Measurements from ENCODE around the gene DLG5.

The DLG5 gene

GRCh38 chr10:77911535-77912123, 14.9 kb downstream of the DLG5 start:
- no peak for DNase-seq

- DNase-seq = no peak
These were observed 15.9 kb downstream of the DLG5 start for GRCh38 chr10:77910524-77911145.

DNA sequence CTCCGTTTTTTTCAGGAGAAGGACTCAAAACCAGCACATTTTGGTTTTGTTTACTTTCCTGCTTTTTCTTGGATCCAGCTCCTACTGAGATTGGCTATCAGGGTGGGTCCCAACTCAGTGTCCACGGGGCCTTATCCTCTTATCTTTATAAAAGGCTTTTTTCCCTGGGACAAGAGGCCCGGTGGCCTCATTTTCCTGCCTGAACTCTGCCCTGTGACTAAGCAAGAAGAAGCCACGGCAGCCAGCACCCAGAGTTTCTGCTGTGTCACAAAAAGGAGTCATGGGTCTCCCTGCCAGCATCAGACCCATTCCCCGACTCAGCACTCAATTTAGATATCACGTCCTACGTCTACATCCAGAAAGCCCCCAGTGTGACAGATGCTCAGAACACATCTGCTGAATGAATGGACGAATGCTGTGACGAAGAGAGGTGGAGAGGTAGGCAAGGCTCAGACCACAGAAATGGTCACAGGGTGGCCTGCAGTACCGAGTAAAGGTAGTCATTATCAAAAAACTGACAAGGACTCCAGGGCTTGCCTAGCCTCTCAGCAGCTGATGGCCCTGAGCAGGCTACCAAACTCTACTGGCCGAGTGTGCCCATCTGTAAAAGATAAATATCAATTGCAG, 16.7 kb downstream of the DLG5 start:
- DNase-seq = no peak

- no peak for DNase-seq
These were observed 17.4 kb downstream of the DLG5 start for GRCh38 chr10:77909021-77909748.

GRCh38 chr10:77907900-77908717, 18.4 kb downstream of the DLG5 start:
- no peak for DNase-seq

DNA sequence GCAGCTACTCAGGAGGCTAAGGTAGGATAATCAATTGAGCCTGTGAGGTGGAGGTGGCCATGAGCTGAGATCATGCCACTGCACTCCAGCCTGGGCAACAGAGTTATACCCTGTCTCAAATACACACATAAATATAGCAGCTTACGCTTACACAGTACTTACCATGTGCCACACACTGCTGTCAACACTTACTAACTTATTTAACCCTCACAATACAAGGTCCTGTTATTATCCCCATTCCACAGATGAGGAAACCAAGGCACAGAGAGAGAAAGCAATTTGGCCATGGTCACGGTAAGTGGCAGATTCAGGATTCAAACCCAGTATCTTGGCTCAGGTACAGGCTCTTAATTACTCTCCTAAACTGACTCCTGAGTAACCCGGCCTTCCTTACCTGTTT, 19.1 kb downstream of the DLG5 start:
- no peak for DNase-seq

DNA sequence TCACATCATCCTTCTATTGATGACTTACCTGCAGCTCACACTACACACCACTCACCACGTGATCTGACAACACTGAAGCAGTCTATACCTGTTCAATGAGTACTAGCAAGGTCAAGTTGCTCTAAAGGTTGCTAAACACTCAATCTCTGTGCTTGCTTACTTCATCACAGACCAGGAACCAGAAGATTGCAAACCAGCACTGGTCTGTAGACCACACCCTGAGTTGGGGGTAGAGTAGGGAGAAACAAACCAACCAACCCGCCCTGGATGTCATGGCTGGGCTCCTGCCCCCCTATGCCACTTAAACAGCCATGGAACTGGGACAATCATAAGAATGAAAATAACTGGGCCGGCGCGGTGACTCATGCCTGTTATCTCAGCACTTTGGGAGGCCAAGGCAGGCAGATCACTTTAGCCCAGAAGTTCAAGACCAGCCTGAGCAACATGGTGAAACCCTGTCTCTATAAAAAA, 19.6 kb downstream of the DLG5 start:
- no peak for DNase-seq

- no peak for DNase-seq
These were observed 20.8 kb downstream of the DLG5 start for GRCh38 chr10:77905781-77906180.

DNA sequence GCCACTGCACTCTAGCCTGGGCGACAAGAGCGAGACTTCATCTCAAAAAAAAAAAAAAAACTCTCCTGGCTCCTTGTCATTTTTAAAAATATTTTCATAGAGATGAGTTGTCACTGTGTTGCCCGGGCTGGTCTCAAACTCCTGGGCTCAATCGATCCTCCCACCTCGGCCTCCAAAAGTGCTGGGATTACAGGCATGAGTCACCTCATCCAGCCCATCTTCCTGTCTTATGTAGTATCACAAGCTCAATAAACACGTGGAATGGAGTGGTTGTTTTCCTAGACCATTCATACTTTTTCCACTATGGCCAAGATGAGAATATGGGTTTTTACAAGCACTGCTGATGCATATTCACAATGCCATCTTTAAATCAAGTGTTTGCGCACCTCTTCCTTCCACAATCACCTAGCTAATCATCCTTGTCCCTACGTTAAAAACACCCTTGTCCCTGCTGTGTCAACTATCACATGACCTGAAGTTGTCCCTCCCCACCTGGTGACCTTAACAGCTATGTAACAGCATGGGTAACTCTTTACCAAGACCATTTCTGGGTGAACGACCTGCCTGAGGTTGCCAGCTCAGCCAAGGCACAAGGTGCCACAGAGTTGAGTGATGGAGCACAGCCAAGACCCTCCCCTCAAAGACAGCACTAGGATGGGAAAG, 21.3 kb downstream of the DLG5 start:
- no peak for DNase-seq

DNA sequence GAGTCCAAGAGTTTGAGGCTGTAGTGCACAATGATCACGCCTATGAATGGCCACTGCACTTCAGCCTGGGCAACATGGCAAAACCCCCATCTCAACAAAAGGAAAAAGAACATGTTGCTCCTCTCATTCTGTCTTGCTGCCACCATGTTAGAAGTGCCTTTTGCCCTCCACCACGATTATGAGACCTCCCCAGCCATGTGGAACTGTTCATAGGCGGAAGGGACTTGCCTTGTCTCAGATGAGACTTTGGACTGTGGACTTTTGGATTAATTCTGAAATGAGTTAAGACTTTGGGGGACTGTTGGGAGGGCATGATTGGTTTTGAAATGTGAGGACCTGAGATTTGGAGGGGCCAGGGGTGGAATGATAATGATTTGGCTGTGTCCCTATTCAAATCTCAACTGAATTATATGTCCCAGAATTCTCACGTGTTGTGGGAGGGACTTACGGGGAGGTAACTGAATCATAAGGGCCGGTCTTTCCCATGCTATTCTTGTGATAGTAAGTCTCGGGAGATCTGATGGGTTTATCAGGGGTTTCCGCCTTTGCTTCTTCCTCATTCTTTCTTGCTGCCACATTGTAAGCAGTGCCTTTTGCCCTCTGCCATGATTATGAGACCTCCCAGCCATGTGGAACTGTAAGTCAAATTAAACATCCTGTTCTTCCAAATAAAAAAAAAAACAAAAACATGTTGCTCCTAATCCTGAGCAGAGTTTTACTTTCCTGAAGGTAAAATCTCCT, 22.3 kb downstream of the DLG5 start:
- no peak for DNase-seq

- DNase-seq = no peak
These were observed 24.4 kb downstream of the DLG5 start for GRCh38 chr10:77902159-77902558.

DNA sequence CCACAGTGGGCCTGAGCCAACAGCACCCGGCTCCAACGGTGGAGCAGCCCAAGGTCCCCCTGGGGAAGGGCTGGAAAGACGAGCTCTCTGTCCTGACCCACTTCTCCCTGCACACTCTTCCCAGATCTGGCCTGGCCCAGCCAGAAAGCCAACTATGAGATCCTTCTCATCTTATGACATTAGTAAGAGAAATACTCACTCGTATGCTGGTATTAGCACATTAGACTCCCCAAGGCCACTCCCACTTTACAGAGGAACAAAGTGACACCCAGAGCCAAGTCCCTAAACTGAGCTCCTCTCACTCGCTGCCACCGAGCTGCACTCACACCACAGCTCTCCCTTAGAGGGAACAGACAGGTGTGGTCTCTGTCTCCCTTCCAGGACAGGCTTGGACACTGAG, 24.8 kb downstream of the DLG5 start:
- DNase-seq = no peak

DNA sequence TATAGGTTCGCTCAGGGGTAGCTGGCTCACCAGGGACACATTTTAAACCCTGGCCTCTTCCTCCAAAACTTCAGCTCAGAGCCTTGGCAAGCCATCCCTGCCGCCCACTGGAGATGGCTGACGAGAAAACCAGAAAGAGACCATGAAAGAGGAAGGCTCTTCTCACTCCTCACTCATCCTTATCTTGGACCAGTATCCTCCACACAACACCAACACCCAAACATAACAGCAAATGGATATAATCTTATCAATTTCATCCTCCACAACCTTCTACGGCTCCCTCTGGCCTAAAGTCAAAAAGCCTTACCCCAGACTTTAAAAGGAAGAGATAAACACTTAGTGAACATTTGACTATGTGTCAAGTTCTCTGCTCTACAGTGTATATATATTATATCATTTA, 26.9 kb downstream of the DLG5 start:
- no peak for DNase-seq

- no peak for DNase-seq
These were observed 27.5 kb downstream of the DLG5 start for GRCh38 chr10:77899080-77899477.

DNA sequence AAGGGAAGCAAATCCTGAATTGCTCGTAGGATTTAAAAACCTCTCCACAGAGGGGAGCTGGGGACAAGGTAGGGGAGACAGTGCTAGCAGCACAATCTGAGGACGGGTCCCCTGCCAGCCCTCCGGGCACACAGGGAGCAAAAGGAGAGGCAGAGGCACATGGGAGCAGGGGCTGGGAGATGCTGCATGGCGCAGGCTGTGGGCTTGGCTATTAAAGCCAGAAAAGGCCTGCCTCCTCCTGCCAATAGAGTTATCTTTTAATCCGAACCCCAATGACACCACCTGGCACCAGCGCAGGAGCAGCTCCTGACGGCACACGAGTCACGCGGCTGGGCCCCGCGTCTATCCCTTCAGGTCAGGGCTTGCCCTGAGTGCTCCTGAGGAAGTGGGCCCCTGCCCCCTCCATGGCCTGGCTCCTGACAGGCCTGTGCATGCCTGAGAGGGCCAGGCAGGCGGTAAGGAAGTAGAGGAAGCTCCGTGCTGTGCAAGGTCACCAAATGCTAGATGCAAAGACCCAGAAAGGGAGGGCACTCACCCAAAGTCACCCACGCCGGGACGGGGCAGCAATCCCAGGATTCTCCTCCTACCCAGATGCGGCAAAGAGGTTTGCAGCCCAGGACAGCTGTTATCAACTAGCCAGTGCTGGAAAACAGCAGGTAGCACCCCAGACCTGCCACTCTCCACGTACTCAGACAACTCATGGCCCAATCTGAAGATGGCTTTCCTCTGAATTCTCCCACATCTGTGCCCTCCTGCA, 28.1 kb downstream of the DLG5 start:
- no peak for DNase-seq

GRCh38 chr10:77896058-77896457, 30.5 kb downstream of the DLG5 start:
- DNase-seq = no peak

GRCh38 chr10:77894058-77894457, 32.5 kb downstream of the DLG5 start:
- no peak for DNase-seq

DNA sequence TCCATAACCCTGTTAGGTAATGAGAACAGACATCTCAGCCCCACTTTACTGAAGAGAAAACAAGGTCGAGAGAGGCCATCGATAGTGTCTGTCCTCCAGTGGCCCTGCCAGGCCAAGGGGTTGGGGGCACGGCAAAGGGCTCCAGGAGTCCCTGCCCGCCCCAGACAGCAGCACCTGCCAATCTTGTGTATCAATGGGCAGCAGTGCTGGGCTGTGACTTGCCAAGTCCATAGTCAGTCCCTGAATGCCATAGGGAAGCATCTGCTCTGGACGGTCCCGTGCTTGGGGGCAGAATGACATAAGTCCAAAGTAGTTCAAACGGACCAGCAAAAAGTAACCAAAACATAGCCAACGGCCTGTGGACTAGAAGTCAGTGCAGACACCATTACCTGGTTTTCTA, 33.2 kb downstream of the DLG5 start:
- no peak for DNase-seq

GRCh38 chr10:77892761-77893160, 33.8 kb downstream of the DLG5 start:
- no peak for DNase-seq

DNA sequence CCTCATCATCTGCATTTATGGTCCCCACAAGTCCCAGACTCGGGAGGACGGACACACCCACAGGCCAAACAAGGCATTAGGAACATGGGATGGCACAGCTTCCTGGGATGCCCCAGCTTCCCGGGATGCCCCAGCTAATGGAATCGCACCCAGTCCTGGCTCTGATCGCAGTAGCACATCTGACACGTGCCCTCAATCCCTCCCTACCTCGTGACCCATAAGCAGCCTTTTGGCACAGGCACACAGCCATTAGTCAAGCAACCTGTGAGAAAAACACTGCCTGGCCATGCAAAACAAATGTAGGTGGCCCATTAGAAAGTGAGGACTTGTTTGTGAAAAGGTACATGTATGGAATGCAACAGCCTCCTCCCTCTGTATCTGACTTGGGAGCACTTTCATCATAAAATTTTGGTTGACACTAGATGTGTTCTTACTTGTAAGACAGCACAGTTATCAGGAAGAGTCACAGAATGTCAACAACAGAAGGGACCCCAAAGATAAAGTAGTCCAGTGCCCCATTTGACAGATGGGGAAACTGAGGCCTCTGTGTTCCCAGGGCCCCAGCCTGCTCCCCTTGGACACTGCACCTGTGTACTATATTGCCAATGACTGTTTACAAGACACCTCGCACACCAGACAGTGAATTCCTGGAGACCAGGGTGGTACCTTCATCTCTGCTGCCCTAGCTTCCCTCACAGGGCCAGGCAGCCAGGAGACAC, 34.4 kb downstream of the DLG5 start:
- no peak for DNase-seq
